ENCODE measurements around the gene FZD4.

GRCh38 chr11:86896441-86896841, 58.8 kb downstream of the FZD4 start:
- TF ChIP-seq USF2 (CRISPR knock-in tag; IDR thresholded peaks at IDR 0.05) (no peak), FOXP1 (CRISPR knock-in tag; IDR thresholded peaks at IDR 0.05; ENCODE audit: borderline replicate concordance) (no peak), ESRRA (CRISPR knock-in tag; IDR thresholded peaks at IDR 0.05; ENCODE audit: borderline replicate concordance) (no peak), MAX (CRISPR knock-in tag; IDR thresholded peaks at IDR 0.05) (no peak), GTF2I (CRISPR knock-in tag; conservative IDR thresholded peaks at IDR 0.05) (no peak), NR3C1 (CRISPR knock-in tag; conservative IDR thresholded peaks at IDR 0.05; ENCODE audit: low read depth) (no peak), CTCF (IDR thresholded peaks at IDR 0.05) (no peak), ZSCAN18 (CRISPR knock-in tag; IDR thresholded peaks at IDR 0.05) (no peak), ZBTB43 (CRISPR knock-in tag; IDR thresholded peaks at IDR 0.05) (no peak), TP53 (CRISPR knock-in tag; IDR thresholded peaks at IDR 0.05) (no peak), PRRX2 (CRISPR knock-in tag; IDR thresholded peaks at IDR 0.05) (no peak)
